ENCODE measurements around the gene BCR.
"Not testable (repeated sequence)": the region's sequence is repeated elsewhere in the genome, so short reads cannot be mapped to it uniquely, and the experiment has no call there.

BCR gene

GRCh38 chr22:23180301-23180892 lies at the start of gene BCR:
Gene BCR, plus strand, starts transcription at chr22:23180509. Its CDS starts 452 bp downstream, at chr22:23180961.
- peak within 1 kb of the TSS; percentile 65 to 80 for H3K9ac ChIP-seq (ENCODE audit: low read length in 2 of 2)
- peak within 1 kb of the TSS; percentile 72 to 86 for H3K4me3 ChIP-seq (ENCODE audit: low read length in 2 of 2)
- peak within 1 kb of the TSS; percentile 91 for H3K27ac ChIP-seq (ENCODE audit: low read length)
- H3K4me1 ChIP-seq (ENCODE audit: control insufficient read depth, insufficient read depth, low read length): peaks cover 56% of the 10 kb centered on the region
- no peaks in the 10 kb centered on the region for H3K27me3 ChIP-seq (ENCODE audit: control insufficient read depth in 1 of 2, insufficient read depth in 2 of 2, low read length in 2 of 2)
- peaks cover 0 to 2% of the 10 kb centered on the region in 2 donors for H3K36me3 ChIP-seq (ENCODE audit: control insufficient read depth in 2 of 2, insufficient read depth in 2 of 2, low read length in 2 of 2)
- no peaks in the 10 kb centered on the region for H3K9me3 ChIP-seq (ENCODE audit: control insufficient read depth in 2 of 2, low read length in 2 of 2)

GRCh38 chr22:23130697-23131096 lies 49.6 kb upstream of the BCR start:
- H3K27me3 ChIP-seq (ENCODE audit: control insufficient read depth in 1 of 2, insufficient read depth in 2 of 2, low read length in 2 of 2): no peaks in the 10 kb centered on the region
- H3K4me1 ChIP-seq (ENCODE audit: control insufficient read depth, insufficient read depth, low read length): peaks cover 10% of the 10 kb centered on the region
- no peak overlapping the region for H3K9ac ChIP-seq (ENCODE audit: low read length in 2 of 2)
- no peaks in the 10 kb centered on the region for H3K9me3 ChIP-seq (ENCODE audit: control insufficient read depth in 2 of 2, low read length in 2 of 2)
- H3K4me3 ChIP-seq (ENCODE audit: low read length in 2 of 2): no peak overlapping the region
- no peak overlapping the region for H3K27ac ChIP-seq (ENCODE audit: low read length)
- no peaks in the 10 kb centered on the region for H3K36me3 ChIP-seq (ENCODE audit: control insufficient read depth in 2 of 2, insufficient read depth in 2 of 2, low read length in 2 of 2)

- Histone ChIP-seq H3K4me3 (ENCODE audit: low read length in 2 of 2) (no peak overlapping the region), H3K27ac (ENCODE audit: low read length) (no peak overlapping the region), H3K9ac (ENCODE audit: low read length in 2 of 2) (no peak overlapping the region), H3K4me1 (ENCODE audit: control insufficient read depth, insufficient read depth, low read length) (peaks cover 10% of the 10 kb centered on the region), H3K27me3 (ENCODE audit: control insufficient read depth in 1 of 2, insufficient read depth in 2 of 2, low read length in 2 of 2) (no peaks in the 10 kb centered on the region), H3K9me3 (ENCODE audit: control insufficient read depth in 2 of 2, low read length in 2 of 2) (no peaks in the 10 kb centered on the region), H3K36me3 (ENCODE audit: control insufficient read depth in 2 of 2, insufficient read depth in 2 of 2, low read length in 2 of 2) (no peaks in the 10 kb centered on the region)
Observed at GRCh38 chr22:23131931-23132330, 48.4 kb upstream of the BCR start.

- Histone ChIP-seq H3K4me3 (ENCODE audit: low read length in 2 of 2) (no peak overlapping the region), H3K27me3 (ENCODE audit: control insufficient read depth in 1 of 2, insufficient read depth in 2 of 2, low read length in 2 of 2) (no peaks in the 10 kb centered on the region), H3K27ac (ENCODE audit: low read length) (no peak overlapping the region), H3K36me3 (ENCODE audit: control insufficient read depth in 2 of 2, insufficient read depth in 2 of 2, low read length in 2 of 2) (no peaks in the 10 kb centered on the region), H3K9ac (ENCODE audit: low read length in 2 of 2) (no peak overlapping the region), H3K4me1 (ENCODE audit: control insufficient read depth, insufficient read depth, low read length) (peaks cover 10% of the 10 kb centered on the region), H3K9me3 (ENCODE audit: control insufficient read depth in 2 of 2, low read length in 2 of 2) (no peaks in the 10 kb centered on the region)
Observed at GRCh38 chr22:23132376-23133091, 47.8 kb upstream of the BCR start.

- H3K9me3 ChIP-seq (ENCODE audit: control insufficient read depth in 2 of 2, low read length in 2 of 2): no peaks in the 10 kb centered on the region
- H3K27me3 ChIP-seq (ENCODE audit: control insufficient read depth in 1 of 2, insufficient read depth in 2 of 2, low read length in 2 of 2): no peaks in the 10 kb centered on the region
- no peaks in the 10 kb centered on the region for H3K36me3 ChIP-seq (ENCODE audit: control insufficient read depth in 2 of 2, insufficient read depth in 2 of 2, low read length in 2 of 2)
- H3K4me1 ChIP-seq (ENCODE audit: control insufficient read depth, insufficient read depth, low read length): peaks cover under 1% of the 10 kb centered on the region
- no peak overlapping the region for H3K27ac ChIP-seq (ENCODE audit: low read length)
- H3K9ac ChIP-seq (ENCODE audit: low read length in 2 of 2): no peak overlapping the region
- H3K4me3 ChIP-seq (ENCODE audit: low read length in 2 of 2): no peak overlapping the region
Observed at GRCh38 chr22:23133922-23134321, 46.4 kb upstream of the BCR start.

- H3K9me3 ChIP-seq (ENCODE audit: control insufficient read depth in 2 of 2, low read length in 2 of 2); H3K4me1 ChIP-seq (ENCODE audit: control insufficient read depth, insufficient read depth, low read length); H3K9ac ChIP-seq (ENCODE audit: low read length in 2 of 2); H3K27ac ChIP-seq (ENCODE audit: low read length); H3K27me3 ChIP-seq (ENCODE audit: control insufficient read depth in 1 of 2, insufficient read depth in 2 of 2, low read length in 2 of 2); H3K4me3 ChIP-seq (ENCODE audit: low read length in 2 of 2); H3K36me3 ChIP-seq (ENCODE audit: control insufficient read depth in 2 of 2, insufficient read depth in 2 of 2, low read length in 2 of 2): not testable (repeated sequence)
Observed at GRCh38 chr22:23136991-23137390, 43.3 kb upstream of the BCR start.

GRCh38 chr22:23137468-23137867 lies 42.8 kb upstream of the BCR start:
- no peak overlapping the region for H3K27ac ChIP-seq (ENCODE audit: low read length)
- H3K9me3 ChIP-seq (ENCODE audit: control insufficient read depth in 2 of 2, low read length in 2 of 2): no peaks in the 10 kb centered on the region
- H3K4me3 ChIP-seq (ENCODE audit: low read length in 2 of 2): no peak overlapping the region
- H3K4me1 ChIP-seq (ENCODE audit: control insufficient read depth, insufficient read depth, low read length): peaks cover 12% of the 10 kb centered on the region
- H3K27me3 ChIP-seq (ENCODE audit: control insufficient read depth in 1 of 2, insufficient read depth in 2 of 2, low read length in 2 of 2): no peaks in the 10 kb centered on the region
- no peaks in the 10 kb centered on the region for H3K36me3 ChIP-seq (ENCODE audit: control insufficient read depth in 2 of 2, insufficient read depth in 2 of 2, low read length in 2 of 2)
- no peak overlapping the region for H3K9ac ChIP-seq (ENCODE audit: low read length in 2 of 2)

- Histone ChIP-seq H3K4me3 (ENCODE audit: low read length in 2 of 2) (no peak overlapping the region), H3K27ac (ENCODE audit: low read length) (no peak overlapping the region), H3K4me1 (ENCODE audit: control insufficient read depth, insufficient read depth, low read length) (peaks cover 13% of the 10 kb centered on the region), H3K9me3 (ENCODE audit: control insufficient read depth in 2 of 2, low read length in 2 of 2) (no peaks in the 10 kb centered on the region), H3K36me3 (ENCODE audit: control insufficient read depth in 2 of 2, insufficient read depth in 2 of 2, low read length in 2 of 2) (no peaks in the 10 kb centered on the region), H3K27me3 (ENCODE audit: control insufficient read depth in 1 of 2, insufficient read depth in 2 of 2, low read length in 2 of 2) (no peaks in the 10 kb centered on the region), H3K9ac (ENCODE audit: low read length in 2 of 2) (no peak overlapping the region)
Observed at GRCh38 chr22:23137905-23138561, 42.3 kb upstream of the BCR start.

- Histone ChIP-seq H3K4me1 (ENCODE audit: control insufficient read depth, insufficient read depth, low read length) (peaks cover 13% of the 10 kb centered on the region), H3K27ac (ENCODE audit: low read length) (no peak overlapping the region), H3K9ac (ENCODE audit: low read length in 2 of 2) (no peak overlapping the region), H3K36me3 (ENCODE audit: control insufficient read depth in 2 of 2, insufficient read depth in 2 of 2, low read length in 2 of 2) (no peaks in the 10 kb centered on the region), H3K9me3 (ENCODE audit: control insufficient read depth in 2 of 2, low read length in 2 of 2) (no peaks in the 10 kb centered on the region), H3K4me3 (ENCODE audit: low read length in 2 of 2) (no peak overlapping the region), H3K27me3 (ENCODE audit: control insufficient read depth in 1 of 2, insufficient read depth in 2 of 2, low read length in 2 of 2) (no peaks in the 10 kb centered on the region)
Observed at GRCh38 chr22:23138584-23139435, 41.5 kb upstream of the BCR start.

GRCh38 chr22:23140385-23140784 lies 39.9 kb upstream of the BCR start:
- H3K4me1 ChIP-seq (ENCODE audit: control insufficient read depth, insufficient read depth, low read length): peaks cover 18% of the 10 kb centered on the region
- H3K4me3 ChIP-seq (ENCODE audit: low read length in 2 of 2): no peak overlapping the region
- H3K9ac ChIP-seq (ENCODE audit: low read length in 2 of 2): no peak overlapping the region
- no peaks in the 10 kb centered on the region for H3K27me3 ChIP-seq (ENCODE audit: control insufficient read depth in 1 of 2, insufficient read depth in 2 of 2, low read length in 2 of 2)
- H3K9me3 ChIP-seq (ENCODE audit: control insufficient read depth in 2 of 2, low read length in 2 of 2): no peaks in the 10 kb centered on the region
- H3K27ac ChIP-seq (ENCODE audit: low read length): no peak overlapping the region
- no peaks in the 10 kb centered on the region for H3K36me3 ChIP-seq (ENCODE audit: control insufficient read depth in 2 of 2, insufficient read depth in 2 of 2, low read length in 2 of 2)

Data from stomach smooth muscle (tissue), 2 donors.